Measurements from ENCODE around the gene TSHZ2.

Gene TSHZ2

GRCh38 chr20:53245574-53245973 is 273.4 kb downstream of the TSHZ2 start:
- no peak for DNase-seq (ENCODE audit: low read depth)

GRCh38 chr20:53247468-53248103 is 275.4 kb downstream of the TSHZ2 start:
- no peak for DNase-seq (ENCODE audit: low read depth)

GRCh38 chr20:53250456-53250855 is 278.3 kb downstream of the TSHZ2 start:
- no peak for DNase-seq (ENCODE audit: low read depth)

- DNase-seq (ENCODE audit: low read depth) = no peak
Observed at GRCh38 chr20:53252002-53252401, 279.8 kb downstream of the TSHZ2 start.

GRCh38 chr20:53253668-53254067 is 281.5 kb downstream of the TSHZ2 start:
- no peak for DNase-seq (ENCODE audit: low read depth)

GRCh38 chr20:53255102-53255710 is 283.0 kb downstream of the TSHZ2 start:
- no peak for DNase-seq (ENCODE audit: low read depth)

GRCh38 chr20:53258741-53259140 is 286.6 kb downstream of the TSHZ2 start:
- DNase-seq (ENCODE audit: low read depth) = no peak

GRCh38 chr20:53260168-53260567 is 288.0 kb downstream of the TSHZ2 start:
- DNase-seq (ENCODE audit: low read depth) = no peak

GRCh38 chr20:53260591-53260990 is 288.4 kb downstream of the TSHZ2 start:
- DNase-seq (ENCODE audit: low read depth) = no peak

- DNase-seq (ENCODE audit: low read depth) = no peak
Observed at GRCh38 chr20:53262365-53262764, 290.2 kb downstream of the TSHZ2 start.

- DNase-seq (ENCODE audit: low read depth) = no peak
Observed at GRCh38 chr20:53263554-53264438, 291.6 kb downstream of the TSHZ2 start.

- DNase-seq (ENCODE audit: low read depth) = no peak
Observed at GRCh38 chr20:53264604-53265003, 292.4 kb downstream of the TSHZ2 start.

GRCh38 chr20:53265304-53265875 is 293.2 kb downstream of the TSHZ2 start:
- no peak for DNase-seq (ENCODE audit: low read depth)

GRCh38 chr20:53269380-53269779 is 297.2 kb downstream of the TSHZ2 start:
- DNase-seq (ENCODE audit: low read depth) = no peak

GRCh38 chr20:53270792-53271375 is 298.7 kb downstream of the TSHZ2 start:
- DNase-seq (ENCODE audit: low read depth) = no peak

- DNase-seq (ENCODE audit: low read depth) = no peak
Observed at GRCh38 chr20:53274365-53274764, 302.2 kb downstream of the TSHZ2 start.

- no peak for DNase-seq (ENCODE audit: low read depth)
Observed at GRCh38 chr20:53274807-53275206, 302.6 kb downstream of the TSHZ2 start.

GRCh38 chr20:53276143-53276542 is 304.0 kb downstream of the TSHZ2 start:
- no peak for DNase-seq (ENCODE audit: low read depth)

- no peak for DNase-seq (ENCODE audit: low read depth)
Observed at GRCh38 chr20:53278555-53278954, 306.4 kb downstream of the TSHZ2 start.

- DNase-seq (ENCODE audit: low read depth) = no peak
Observed at GRCh38 chr20:53279735-53280134, 307.6 kb downstream of the TSHZ2 start.

- DNase-seq (ENCODE audit: low read depth) = no peak
Observed at GRCh38 chr20:53281557-53282117, 309.5 kb downstream of the TSHZ2 start.
